OCI-LY7 (cell line): Measurements from ENCODE around the gene DGKB. TPM values are rescaled to one million over a fixed set of nuclear protein-coding genes. Genes with fewer than 3 reads are reported as not detected.

Source experiments
- BruUV-seq: library from RNA; stranded (reverse); fragments of 400-500 nt; replicated peaks from 2 replicates; lab custom pipeline; 2021; lab: Mats Ljungman, UMichigan
- CTCF ChIA-PET: fragments of 300-600 bp; sonication (Branson Sonifier 250); formaldehyde crosslinking; loops from one replicate; lab custom pipeline; 2022; ENCODE audit warnings: antibody characterized with exemption; ENCODE audit not compliant: unreplicated experiment; lab: Charles Lee
- POLR2A ChIA-PET: fragments of 300-600 bp; sonication (Branson Sonifier 250); formaldehyde crosslinking; loops from one replicate; lab custom pipeline; 2022; ENCODE audit warnings: antibody characterized with exemption; lab: Charles Lee
- DNase-seq: peaks from one replicate; pipeline ENCODE4 v3.0.0-alpha.2; 2015; ENCODE audit warnings: low spot score
- H2AFZ ChIP-seq: fragments of 200-600 bp; sonication (generic), shearing (Covaris generic); 2 replicates; pipeline ENCODE4 v1.6.1; 2014; ENCODE audit warnings: mild to moderate bottlenecking, antibody characterized with exemption, low read length, moderate library complexity
- H3K27ac ChIP-seq: fragments of 200-600 bp; sonication (generic); 2 replicates; pipeline ENCODE4 v1.5.1; 2014; ENCODE audit warnings: mixed run types, low read depth, mild to moderate bottlenecking, moderate library complexity, low read length, inconsistent platforms; ENCODE audit not compliant: poor library complexity, severe bottlenecking
- H3K36me3 ChIP-seq: fragments of 200-600 bp; sonication (generic); 2 replicates; pipeline ENCODE4 v1.6.1; 2014; ENCODE audit warnings: mild to moderate bottlenecking, antibody characterized with exemption, low read length, moderate library complexity, mixed read lengths; ENCODE audit not compliant: insufficient read depth
- H3K4me1 ChIP-seq: fragments of 200-600 bp; sonication (generic); 2 replicates; pipeline ENCODE4 v1.5.1; 2014; ENCODE audit warnings: mild to moderate bottlenecking, low read length; ENCODE audit not compliant: insufficient read depth, poor library complexity, severe bottlenecking
- H3K4me2 ChIP-seq: fragments of 200-600 bp; sonication (generic); 2 replicates; pipeline ENCODE4 v1.6.1; 2014; ENCODE audit warnings: mild to moderate bottlenecking, low read length
- H3K4me3 ChIP-seq: fragments of 200-600 bp; sonication (generic); 2 replicates; pipeline ENCODE4 v1.5.1; 2014; ENCODE audit warnings: mild to moderate bottlenecking, low read depth, low read length; ENCODE audit not compliant: poor library complexity, severe bottlenecking
- H3K79me2 ChIP-seq: fragments of 200-600 bp; sonication (generic); 2 replicates; pipeline ENCODE4 v1.6.1; 2016; ENCODE audit warnings: low read depth, mild to moderate bottlenecking, low read length, moderate library complexity, mixed read lengths; ENCODE audit not compliant: insufficient read depth
- H3K9me2 ChIP-seq: fragments of 200-600 bp; sonication (generic); 2 replicates; pipeline ENCODE4 v1.6.1; 2016; ENCODE audit warnings: mild to moderate bottlenecking, low read length, mixed read lengths; ENCODE audit not compliant: insufficient read depth
- H3K9me3 ChIP-seq: fragments of 200-600 bp; sonication (generic); 2 replicates; pipeline ENCODE4 v1.6.1; 2014; ENCODE audit warnings: mild to moderate bottlenecking, mixed run types, low read length, mixed read lengths
- H4K20me1 ChIP-seq: fragments of 200-600 bp; sonication (generic); 2 replicates; pipeline ENCODE4 v1.6.1; 2014; ENCODE audit warnings: mild to moderate bottlenecking, antibody characterized with exemption, low read length, moderate library complexity, mixed read lengths; ENCODE audit not compliant: insufficient read depth
- EZH2phosphoT487 ChIP-seq: fragments of 200-600 bp; sonication (generic); IDR thresholded peaks from 2 replicates; pipeline ENCODE4 v1.6.1; 2018; ENCODE audit warnings: low read depth, borderline replicate concordance, mild to moderate bottlenecking, mixed run types, antibody characterized with exemption, low read length, moderate library complexity, mixed read lengths
- intact Hi-C: fragments of 100-400 bp; cut with micrococcal nuclease; formaldehyde crosslinking; loops from one replicate; pipeline ENCODE4 v1.10.0; 2022; ENCODE audit not compliant: unreplicated experiment
- total RNA-seq, 2 experiments: library from RNA; depleted of rRNA in 1 of 2; stranded (reverse); fragments of >200 nt in 1 of 2; shearing (Covaris generic) in 1 of 2; gene quantifications; 2 replicates each; pipeline ENCODE4 v1.2.3, GENCODE V29; 2014 to 2022
- TF ChIP-seq, protein P1 (sequence below): fragments of 200-600 bp; sonication (generic); conservative IDR thresholded peaks from 2 replicates; pipeline ENCODE4 v1.5.1; 2014; ENCODE audit warnings: mild to moderate bottlenecking, antibody characterized with exemption, low read length, moderate library complexity, mixed read lengths

DGKB gene
- total RNA-seq, 2 experiments from 2014 or later = not detected

DNA sequence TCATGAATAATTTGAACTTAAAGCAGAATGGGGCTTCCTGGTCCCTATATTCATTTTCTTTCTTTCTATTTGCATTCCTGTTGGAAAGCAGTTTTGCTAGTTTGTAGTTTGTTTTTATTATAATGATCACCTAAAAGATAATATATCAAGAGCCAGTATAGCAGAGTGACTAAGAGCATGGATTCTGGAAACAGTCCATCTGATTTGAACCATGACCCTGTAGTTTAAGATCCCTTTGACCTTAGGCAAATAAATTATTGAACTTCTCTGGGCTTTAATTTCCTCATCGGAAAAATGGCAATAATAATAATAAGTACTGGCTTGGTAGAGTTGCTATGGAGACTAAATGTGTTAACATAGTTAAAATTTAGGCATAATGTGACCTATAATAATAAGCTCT, 76.1 kb downstream of the DGKB start:
- BruUV-seq = no TSS peak
- POLR2A ChIA-PET = no interaction called here
- H3K9me3 ChIP-seq = no peaks in the 10 kb centered on the region
- H3K4me2 ChIP-seq = no peak overlapping the region
- DNase-seq = no peak
- no peaks in the 10 kb centered on the region for H3K4me1 ChIP-seq
- H4K20me1 ChIP-seq = no peaks in the 10 kb centered on the region
- H3K9me2 ChIP-seq = no peaks in the 10 kb centered on the region
- no peaks in the 10 kb centered on the region for H3K79me2 ChIP-seq
- H3K4me3 ChIP-seq = no peak overlapping the region
- CTCF ChIA-PET = no interaction called here
- TF ChIP-seq, protein P1, sequence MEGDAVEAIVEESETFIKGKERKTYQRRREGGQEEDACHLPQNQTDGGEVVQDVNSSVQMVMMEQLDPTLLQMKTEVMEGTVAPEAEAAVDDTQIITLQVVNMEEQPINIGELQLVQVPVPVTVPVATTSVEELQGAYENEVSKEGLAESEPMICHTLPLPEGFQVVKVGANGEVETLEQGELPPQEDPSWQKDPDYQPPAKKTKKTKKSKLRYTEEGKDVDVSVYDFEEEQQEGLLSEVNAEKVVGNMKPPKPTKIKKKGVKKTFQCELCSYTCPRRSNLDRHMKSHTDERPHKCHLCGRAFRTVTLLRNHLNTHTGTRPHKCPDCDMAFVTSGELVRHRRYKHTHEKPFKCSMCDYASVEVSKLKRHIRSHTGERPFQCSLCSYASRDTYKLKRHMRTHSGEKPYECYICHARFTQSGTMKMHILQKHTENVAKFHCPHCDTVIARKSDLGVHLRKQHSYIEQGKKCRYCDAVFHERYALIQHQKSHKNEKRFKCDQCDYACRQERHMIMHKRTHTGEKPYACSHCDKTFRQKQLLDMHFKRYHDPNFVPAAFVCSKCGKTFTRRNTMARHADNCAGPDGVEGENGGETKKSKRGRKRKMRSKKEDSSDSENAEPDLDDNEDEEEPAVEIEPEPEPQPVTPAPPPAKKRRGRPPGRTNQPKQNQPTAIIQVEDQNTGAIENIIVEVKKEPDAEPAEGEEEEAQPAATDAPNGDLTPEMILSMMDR = no peak
- TF ChIP-seq EZH2phosphoT487 = no peak
- no peak overlapping the region for H2AFZ ChIP-seq
- intact Hi-C loops = no loop called here
- H3K36me3 ChIP-seq = no peaks in the 10 kb centered on the region
- no peak overlapping the region for H3K27ac ChIP-seq

GRCh38 chr7:14825912-14826311, 76.6 kb downstream of the DGKB start:
- Histone ChIP-seq H3K4me1 (no peaks in the 10 kb centered on the region), H3K4me2 (no peak overlapping the region), H3K79me2 (no peaks in the 10 kb centered on the region), H3K27ac (no peak overlapping the region), H2AFZ (no peak overlapping the region), H3K9me2 (no peaks in the 10 kb centered on the region), H3K36me3 (no peaks in the 10 kb centered on the region), H4K20me1 (no peaks in the 10 kb centered on the region), H3K9me3 (no peaks in the 10 kb centered on the region), H3K4me3 (no peak overlapping the region)
- no peak for DNase-seq
- TF ChIP-seq, protein P1 = no peak
- no peak for TF ChIP-seq EZH2phosphoT487
- POLR2A ChIA-PET = no interaction called here
- CTCF ChIA-PET = no interaction called here
- intact Hi-C loops = no loop called here
- BruUV-seq = no TSS peak

- CTCF ChIA-PET = no interaction called here
- DNase-seq = no peak
- intact Hi-C loops = no loop called here
- no peak overlapping the region for H3K4me2 ChIP-seq
- BruUV-seq = no TSS peak
- no peak overlapping the region for H2AFZ ChIP-seq
- H3K27ac ChIP-seq = no peak overlapping the region
- H3K36me3 ChIP-seq = no peaks in the 10 kb centered on the region
- H3K9me2 ChIP-seq = no peaks in the 10 kb centered on the region
- H3K4me1 ChIP-seq = no peaks in the 10 kb centered on the region
- POLR2A ChIA-PET = interaction anchor here (1.3 kb wide), 1 partner anchor 9 kb away, joined by 3 read pairs; no protein-coding TSS in a partner anchor
- no peak overlapping the region for H3K4me3 ChIP-seq
- TF ChIP-seq EZH2phosphoT487 = no peak
- TF ChIP-seq, protein P1 = no peak
- H3K79me2 ChIP-seq = no peaks in the 10 kb centered on the region
- H4K20me1 ChIP-seq = no peaks in the 10 kb centered on the region
- H3K9me3 ChIP-seq = no peaks in the 10 kb centered on the region
These were observed 80.1 kb downstream of the DGKB start for GRCh38 chr7:14822481-14822854.
